Measurements from ENCODE around the gene CRKL.
A peak's percentile ranks its signal among the peaks of the same experiment; 100 is the strongest.

Gene CRKL

GRCh38 chr22:20982563-20982882 is 65.3 kb downstream of the CRKL start:
- Histone ChIP-seq H3K36me3 (replicated peaks; ENCODE audit: low read depth, low read length) (peaks cover 17% of the 10 kb centered on the region), H3K9me3 (ENCODE audit: insufficient read depth, low read length) (no peaks in the 10 kb centered on the region), H3K9ac (ENCODE audit: low read length) (peak overlapping the region; percentile 98), H3K27me3 (ENCODE audit: low read depth, low read length) (no peaks in the 10 kb centered on the region), H3K4me2 (ENCODE audit: low read length) (peak overlapping the region; percentile 97), H3K27ac (ENCODE audit: low read length) (peak overlapping the region; percentile 62), H3K4me3 (ENCODE audit: low read length) (peak overlapping the region; percentile 96), H3K79me2 (ENCODE audit: low read length) (peaks cover 20% of the 10 kb centered on the region), H2AFZ (ENCODE audit: low read depth, low read length) (peak overlapping the region; percentile 74), H4K20me1 (ENCODE audit: insufficient read depth, low read length) (no peaks in the 10 kb centered on the region), H3K4me1 (ENCODE audit: low read length) (peaks cover 16% of the 10 kb centered on the region)
- no peak for TF ChIP-seq EZH2phosphoT487 (IDR thresholded peaks at IDR 0.05; ENCODE audit: low read depth)

GRCh38 chr22:20983081-20983771 is 66.0 kb downstream of the CRKL start:
- peak overlapping the region; percentile 97 for H3K4me2 ChIP-seq (ENCODE audit: low read length)
- peaks cover 20% of the 10 kb centered on the region for H3K79me2 ChIP-seq (ENCODE audit: low read length)
- H3K4me3 ChIP-seq (ENCODE audit: low read length): peak overlapping the region; percentile 96
- no peak overlapping the region for H2AFZ ChIP-seq (ENCODE audit: low read depth, low read length)
- H3K4me1 ChIP-seq (ENCODE audit: low read length): peaks cover 16% of the 10 kb centered on the region
- no peaks in the 10 kb centered on the region for H4K20me1 ChIP-seq (ENCODE audit: insufficient read depth, low read length)
- peaks cover 22% of the 10 kb centered on the region for H3K36me3 ChIP-seq (replicated peaks; ENCODE audit: low read depth, low read length)
- H3K9ac ChIP-seq (ENCODE audit: low read length): peak overlapping the region; percentile 98
- H3K27me3 ChIP-seq (ENCODE audit: low read depth, low read length): no peaks in the 10 kb centered on the region
- H3K9me3 ChIP-seq (ENCODE audit: insufficient read depth, low read length): no peaks in the 10 kb centered on the region
- H3K27ac ChIP-seq (ENCODE audit: low read length): no peak overlapping the region
- no peak for TF ChIP-seq EZH2phosphoT487 (IDR thresholded peaks at IDR 0.05; ENCODE audit: low read depth)
- TF ChIP-seq, protein P1, sequence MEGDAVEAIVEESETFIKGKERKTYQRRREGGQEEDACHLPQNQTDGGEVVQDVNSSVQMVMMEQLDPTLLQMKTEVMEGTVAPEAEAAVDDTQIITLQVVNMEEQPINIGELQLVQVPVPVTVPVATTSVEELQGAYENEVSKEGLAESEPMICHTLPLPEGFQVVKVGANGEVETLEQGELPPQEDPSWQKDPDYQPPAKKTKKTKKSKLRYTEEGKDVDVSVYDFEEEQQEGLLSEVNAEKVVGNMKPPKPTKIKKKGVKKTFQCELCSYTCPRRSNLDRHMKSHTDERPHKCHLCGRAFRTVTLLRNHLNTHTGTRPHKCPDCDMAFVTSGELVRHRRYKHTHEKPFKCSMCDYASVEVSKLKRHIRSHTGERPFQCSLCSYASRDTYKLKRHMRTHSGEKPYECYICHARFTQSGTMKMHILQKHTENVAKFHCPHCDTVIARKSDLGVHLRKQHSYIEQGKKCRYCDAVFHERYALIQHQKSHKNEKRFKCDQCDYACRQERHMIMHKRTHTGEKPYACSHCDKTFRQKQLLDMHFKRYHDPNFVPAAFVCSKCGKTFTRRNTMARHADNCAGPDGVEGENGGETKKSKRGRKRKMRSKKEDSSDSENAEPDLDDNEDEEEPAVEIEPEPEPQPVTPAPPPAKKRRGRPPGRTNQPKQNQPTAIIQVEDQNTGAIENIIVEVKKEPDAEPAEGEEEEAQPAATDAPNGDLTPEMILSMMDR (IDR thresholded peaks at IDR 0.05; ENCODE audit: low read depth, low read length): no peak

GRCh38 chr22:20985720-20986119 is 68.5 kb downstream of the CRKL start:
- Histone ChIP-seq H4K20me1 (ENCODE audit: insufficient read depth, low read length) (no peaks in the 10 kb centered on the region), H3K27me3 (ENCODE audit: low read depth, low read length) (no peaks in the 10 kb centered on the region), H2AFZ (ENCODE audit: low read depth, low read length) (no peak overlapping the region), H3K79me2 (ENCODE audit: low read length) (peaks cover 20% of the 10 kb centered on the region), H3K9me3 (ENCODE audit: insufficient read depth, low read length) (no peaks in the 10 kb centered on the region), H3K27ac (ENCODE audit: low read length) (no peak overlapping the region), H3K4me1 (ENCODE audit: low read length) (peaks cover 14% of the 10 kb centered on the region), H3K4me3 (ENCODE audit: low read length) (no peak overlapping the region), H3K9ac (ENCODE audit: low read length) (no peak overlapping the region), H3K4me2 (ENCODE audit: low read length) (no peak overlapping the region), H3K36me3 (replicated peaks; ENCODE audit: low read depth, low read length) (peaks cover 27% of the 10 kb centered on the region)
- no peak for TF ChIP-seq EZH2phosphoT487 (IDR thresholded peaks at IDR 0.05; ENCODE audit: low read depth)
- TF ChIP-seq, protein P1 (IDR thresholded peaks at IDR 0.05; ENCODE audit: low read depth, low read length): no peak

DNA sequence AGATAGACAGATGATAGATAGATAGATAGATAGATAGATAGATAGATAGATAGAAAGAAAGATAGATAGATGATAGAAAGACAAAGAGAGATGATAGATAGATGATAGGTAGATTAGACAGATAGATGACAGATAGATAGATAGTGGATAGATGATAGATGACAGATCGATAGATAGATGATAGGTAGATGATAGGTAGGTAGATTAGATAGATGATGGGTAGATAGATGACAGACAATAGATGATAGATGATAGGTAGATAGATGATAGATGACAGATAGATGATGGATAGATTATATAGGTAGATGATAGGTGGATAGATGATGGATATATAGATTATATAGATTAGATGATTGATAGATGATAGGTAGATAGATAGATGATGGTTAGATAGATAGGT is 69.2 kb downstream of the CRKL start:
- Histone ChIP-seq H2AFZ (ENCODE audit: low read depth, low read length) (no peak overlapping the region), H3K27me3 (ENCODE audit: low read depth, low read length) (no peaks in the 10 kb centered on the region), H3K4me1 (ENCODE audit: low read length) (peaks cover 8% of the 10 kb centered on the region), H3K9me3 (ENCODE audit: insufficient read depth, low read length) (no peaks in the 10 kb centered on the region), H3K4me3 (ENCODE audit: low read length) (no peak overlapping the region), H3K36me3 (replicated peaks; ENCODE audit: low read depth, low read length) (peaks cover 29% of the 10 kb centered on the region), H3K27ac (ENCODE audit: low read length) (no peak overlapping the region), H4K20me1 (ENCODE audit: insufficient read depth, low read length) (no peaks in the 10 kb centered on the region), H3K9ac (ENCODE audit: low read length) (no peak overlapping the region), H3K4me2 (ENCODE audit: low read length) (no peak overlapping the region), H3K79me2 (ENCODE audit: low read length) (peaks cover 16% of the 10 kb centered on the region)
- TF ChIP-seq EZH2phosphoT487 (IDR thresholded peaks at IDR 0.05; ENCODE audit: low read depth): no peak
- TF ChIP-seq, protein P1 (IDR thresholded peaks at IDR 0.05; ENCODE audit: low read depth, low read length): no peak
